ENCODE results near the gene IGSF21. TPM values are rescaled to one million over a fixed set of nuclear protein-coding genes. Genes with fewer than 3 reads are reported as not detected.

Gene IGSF21
- polyA plus RNA-seq, 3 donors = not detected

DNA sequence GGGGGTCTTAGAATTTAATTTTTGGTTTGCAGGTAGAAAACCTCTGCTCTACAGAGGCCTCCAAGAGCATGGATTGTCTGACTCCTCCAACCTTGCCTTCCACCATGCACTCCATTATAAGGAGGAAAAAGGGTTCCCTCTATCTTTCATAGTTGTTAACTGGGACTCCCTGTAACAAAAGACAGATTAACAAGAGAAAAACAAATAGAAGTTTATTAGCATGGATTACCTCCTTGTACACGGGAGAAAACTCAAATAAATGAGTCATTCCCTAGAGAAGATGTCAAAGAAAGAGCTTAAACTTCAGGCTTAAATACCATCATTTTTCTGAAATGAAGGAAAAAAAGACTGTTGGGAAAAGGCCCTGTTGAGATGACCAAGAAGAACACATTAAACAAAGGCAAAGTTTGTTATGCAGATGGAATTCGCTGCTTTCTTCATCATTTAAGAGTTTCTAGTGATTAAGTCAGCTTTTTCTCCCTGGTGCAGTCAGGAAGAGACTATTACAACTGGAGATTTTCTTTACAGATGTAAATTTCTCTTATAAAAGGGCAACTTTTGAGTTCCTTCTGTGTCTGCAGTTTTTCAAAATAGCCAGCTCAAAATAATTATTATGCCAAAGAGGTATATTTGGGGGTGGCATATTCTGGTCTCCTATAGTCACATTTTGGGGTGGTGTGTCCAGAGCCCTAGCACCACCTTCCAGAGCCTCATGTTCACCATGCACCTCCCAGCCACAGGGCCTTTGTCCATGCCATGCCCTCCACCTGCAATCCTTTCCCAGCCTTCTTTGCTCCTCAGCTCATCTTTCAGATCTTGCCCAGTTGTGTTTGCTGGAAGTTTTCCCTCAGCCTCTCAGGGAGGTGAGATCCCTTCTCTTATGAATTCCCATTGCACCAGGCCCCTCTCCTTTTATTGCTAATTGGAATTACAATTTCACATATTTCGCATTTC lies 310.0 kb downstream of the IGSF21 start:
- no peak overlapping the region for H3K9ac ChIP-seq (ENCODE audit: insufficient read depth, low read length, poor library complexity, severe bottlenecking)
- H3K36me3 ChIP-seq (replicated peaks in 1 of 2; ENCODE audit: control insufficient read depth in 1 of 2, insufficient read depth in 2 of 2, low read length in 2 of 2) = no peaks in the 10 kb centered on the region
- H3K4me3 Mint-ChIP-seq = no peak overlapping the region
- H3K27me3 ChIP-seq (ENCODE audit: control insufficient read depth in 2 of 2, insufficient read depth in 2 of 2, low read length in 2 of 2) = peaks cover 0 to 2% of the 10 kb centered on the region in 2 donors
- no peak overlapping the region for H3K27ac ChIP-seq (ENCODE audit: low read depth in 1 of 2, low read length in 2 of 2)
- DNase-seq = no peak
- 80% methylated on average over 1 of the region's 3 CpGs for WGBS (ENCODE audit: insufficient coverage)
- H3K27ac Mint-ChIP-seq = no peak overlapping the region
- peaks cover 4 to 5% of the 10 kb centered on the region in 2 donors for H3K9me3 ChIP-seq (replicated peaks in 1 of 2; ENCODE audit: control insufficient read depth in 1 of 2, insufficient read depth in 1 of 2, low read length in 2 of 2)
- no peak overlapping the region for H2AFZ ChIP-seq (ENCODE audit: insufficient read depth, low read depth, low read length, poor library complexity, severe bottlenecking)
- no peaks in the 10 kb centered on the region for H3K4me1 ChIP-seq (ENCODE audit: control insufficient read depth in 1 of 2, insufficient read depth in 2 of 2, low read length in 2 of 2)
- H3K27me3 Mint-ChIP-seq (ENCODE audit: low read depth in 3 of 3) = peaks cover 2 to 10% (median 3%) of the 10 kb centered on the region in 3 donors
- no peaks in the 10 kb centered on the region for H3K79me2 ChIP-seq (ENCODE audit: insufficient read depth, low read length)
- intact Hi-C loops (cut with micrococcal nuclease) = no loop called here
- no peaks in the 10 kb centered on the region for H4K20me1 ChIP-seq (ENCODE audit: insufficient read depth, low read length)
- TF ChIP-seq CTCF (IDR thresholded peaks at IDR 0.05) = no peak
- no peak overlapping the region for H3K4me2 ChIP-seq (replicated peaks; ENCODE audit: extremely low read depth, low read length, poor library complexity, severe bottlenecking)
- H3K4me1 Mint-ChIP-seq = no peaks in the 10 kb centered on the region
- H3K4me3 ChIP-seq (replicated peaks in 1 of 3; ENCODE audit: low read depth in 2 of 3, low read length in 3 of 3) = no peak overlapping the region
- no peaks in the 10 kb centered on the region for H3K36me3 Mint-ChIP-seq
- H3K9me3 Mint-ChIP-seq = peaks cover 5 to 15% (median 10%) of the 10 kb centered on the region in 7 donors

- H3K36me3 Mint-ChIP-seq = no peaks in the 10 kb centered on the region
- 90% methylated on average over 2 of the region's 6 CpGs for WGBS (ENCODE audit: insufficient coverage)
- H3K4me2 ChIP-seq (replicated peaks; ENCODE audit: extremely low read depth, low read length, poor library complexity, severe bottlenecking) = no peak overlapping the region
- no peak overlapping the region for H2AFZ ChIP-seq (ENCODE audit: insufficient read depth, low read depth, low read length, poor library complexity, severe bottlenecking)
- no peaks in the 10 kb centered on the region for H4K20me1 ChIP-seq (ENCODE audit: insufficient read depth, low read length)
- peaks cover 0 to 2% of the 10 kb centered on the region in 2 donors for H3K27me3 ChIP-seq (ENCODE audit: control insufficient read depth in 2 of 2, insufficient read depth in 2 of 2, low read length in 2 of 2)
- no peaks in the 10 kb centered on the region for H3K36me3 ChIP-seq (replicated peaks in 1 of 2; ENCODE audit: control insufficient read depth in 1 of 2, insufficient read depth in 2 of 2, low read length in 2 of 2)
- H3K27ac ChIP-seq (ENCODE audit: low read depth in 1 of 2, low read length in 2 of 2) = no peak overlapping the region
- no peak overlapping the region for H3K4me3 ChIP-seq (replicated peaks in 1 of 3; ENCODE audit: low read depth in 2 of 3, low read length in 3 of 3)
- H3K79me2 ChIP-seq (ENCODE audit: insufficient read depth, low read length) = no peaks in the 10 kb centered on the region
- no peaks in the 10 kb centered on the region for H3K4me1 Mint-ChIP-seq
- TF ChIP-seq CTCF (IDR thresholded peaks at IDR 0.05) = no peak
- H3K9ac ChIP-seq (ENCODE audit: insufficient read depth, low read length, poor library complexity, severe bottlenecking) = no peak overlapping the region
- no peak overlapping the region for H3K27ac Mint-ChIP-seq
- peaks cover 0 to 8% (median 5%) of the 10 kb centered on the region in 7 donors for H3K9me3 Mint-ChIP-seq
- DNase-seq = no peak
- H3K9me3 ChIP-seq (replicated peaks in 1 of 2; ENCODE audit: control insufficient read depth in 1 of 2, insufficient read depth in 1 of 2, low read length in 2 of 2) = no peaks in the 10 kb centered on the region
- H3K4me3 Mint-ChIP-seq = no peak overlapping the region
- H3K27me3 Mint-ChIP-seq (ENCODE audit: low read depth in 3 of 3) = peaks cover 2 to 10% (median 4%) of the 10 kb centered on the region in 3 donors
- no peaks in the 10 kb centered on the region for H3K4me1 ChIP-seq (ENCODE audit: control insufficient read depth in 1 of 2, insufficient read depth in 2 of 2, low read length in 2 of 2)
- intact Hi-C loops (cut with micrococcal nuclease) = no loop called here
These were observed 311.7 kb downstream of the IGSF21 start for GRCh38 chr1:18419113-18419844.
